GM18507 (cell line): ENCODE data around the gene MLN.

Experiments used
- DNase-seq: peaks from one replicate; pipeline ENCODE4 v3.0.0; 2011; ENCODE audit warnings: low read depth; ENCODE audit not compliant: insufficient read length; ENCODE audit errors: extremely low spot score
- FAIRE-seq: peaks from 2 replicates; lab custom pipeline; 2011; peaks lifted over from hg19 to GRCh38; lab: Jason Lieb, UNC

Gene MLN

DNA sequence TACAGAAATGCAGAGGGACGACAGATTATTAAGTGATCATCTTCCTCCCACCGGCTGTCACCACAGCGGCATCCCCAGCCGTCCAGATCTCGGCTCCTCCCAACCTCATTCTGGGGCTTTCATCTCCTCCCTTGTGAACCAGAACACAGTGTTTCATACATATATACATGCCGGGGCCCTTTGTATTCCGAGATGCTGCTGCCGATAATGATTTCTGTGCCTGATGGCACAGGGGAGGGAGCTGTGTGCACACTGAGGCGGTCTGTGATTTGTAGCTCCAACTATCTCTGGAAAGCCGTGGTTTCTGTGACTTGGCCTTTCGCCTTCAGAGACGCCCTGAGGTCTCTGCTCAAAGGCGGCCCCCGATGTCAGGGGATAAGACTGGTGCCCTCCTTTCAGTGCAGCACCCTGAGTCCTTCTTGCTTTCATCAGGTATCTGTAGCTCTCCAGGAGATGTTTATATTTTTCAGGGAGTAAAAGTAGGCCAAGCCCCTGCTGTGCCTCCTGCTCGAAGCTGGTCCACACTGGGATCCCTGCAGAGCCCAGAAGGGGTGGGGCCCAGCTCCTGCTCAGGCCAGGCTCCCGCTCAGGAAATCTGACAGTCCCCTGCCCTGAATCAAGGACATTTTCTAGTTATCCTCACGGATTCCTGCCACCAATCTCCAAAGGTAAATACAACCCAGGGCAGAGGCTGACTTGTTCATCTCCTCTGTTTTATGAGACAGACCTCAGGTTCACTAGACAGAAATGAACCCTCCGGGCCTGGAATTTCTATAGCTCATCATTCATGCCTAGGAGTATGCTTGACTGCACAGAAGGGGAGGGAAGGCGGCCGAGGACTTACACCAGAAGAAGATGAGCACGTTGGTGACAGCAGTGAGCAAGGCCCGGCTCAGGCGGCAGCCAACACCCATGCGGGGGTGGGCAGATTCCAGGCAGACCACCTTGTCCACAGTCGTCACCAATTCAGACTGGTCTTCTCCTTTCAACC, 26.1 kb downstream of the MLN start:
- DNase-seq: no peak
- FAIRE-seq: no peak

DNA sequence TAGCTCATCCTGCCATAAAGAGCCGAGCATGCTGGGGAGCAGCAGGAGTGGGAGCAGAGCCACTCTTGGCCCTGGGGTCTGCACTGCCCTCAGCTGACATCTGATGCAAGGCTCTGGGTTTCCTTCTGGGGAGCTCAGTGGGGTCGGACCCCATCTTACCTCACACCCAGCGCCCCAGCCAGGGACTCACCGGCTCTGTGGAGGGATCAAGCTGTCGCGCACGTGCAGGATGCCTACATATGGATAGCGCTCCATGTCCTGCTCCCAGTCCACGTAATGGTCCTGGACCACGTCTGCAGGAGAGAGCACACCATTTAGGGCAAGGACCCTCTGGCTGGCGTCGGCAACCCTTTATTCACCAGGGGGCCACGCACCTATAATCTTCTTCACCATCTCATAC, 27.0 kb downstream of the MLN start:
- FAIRE-seq (no peak), DNase-seq (no peak)

DNA sequence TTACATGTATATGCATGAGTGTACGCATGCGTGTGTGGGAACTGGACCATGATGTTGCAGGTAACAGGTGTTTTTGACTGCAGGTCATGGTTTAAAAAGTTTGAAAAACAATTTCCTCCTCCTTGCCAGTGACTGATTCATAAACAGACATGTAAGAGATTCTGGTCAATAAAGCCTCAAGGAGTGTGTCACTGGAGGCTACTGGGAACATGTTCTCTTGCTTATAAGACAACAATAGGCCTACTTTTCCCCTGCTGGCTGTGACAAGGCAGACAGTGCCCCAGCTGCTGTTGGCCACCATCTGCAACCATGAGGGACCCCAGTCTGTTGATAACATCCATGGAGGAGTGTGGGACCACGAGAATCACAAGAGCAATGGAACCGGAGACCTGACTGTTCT, 27.6 kb downstream of the MLN start:
- no peak for DNase-seq
- no peak for FAIRE-seq

DNA sequence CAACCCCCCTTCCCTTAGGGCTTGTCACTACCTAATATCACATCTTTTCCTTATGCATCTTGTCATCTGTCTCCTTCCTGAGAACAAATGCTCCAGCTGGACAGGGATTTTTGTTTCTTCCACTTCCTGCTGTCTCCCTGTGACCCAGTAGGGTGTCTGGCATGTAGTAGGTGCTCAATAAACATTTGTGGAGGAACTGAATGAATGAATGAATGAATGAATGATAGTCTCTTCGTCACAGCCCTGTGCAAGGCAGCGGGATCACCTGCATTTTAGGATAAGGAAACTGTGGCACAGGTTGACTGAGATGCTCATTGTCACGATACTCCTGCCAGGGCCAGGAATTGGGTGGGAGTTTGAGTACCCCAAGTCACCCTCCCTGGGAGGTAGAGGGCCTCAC, 29.0 kb downstream of the MLN start:
- FAIRE-seq (no peak), DNase-seq (no peak)

DNA sequence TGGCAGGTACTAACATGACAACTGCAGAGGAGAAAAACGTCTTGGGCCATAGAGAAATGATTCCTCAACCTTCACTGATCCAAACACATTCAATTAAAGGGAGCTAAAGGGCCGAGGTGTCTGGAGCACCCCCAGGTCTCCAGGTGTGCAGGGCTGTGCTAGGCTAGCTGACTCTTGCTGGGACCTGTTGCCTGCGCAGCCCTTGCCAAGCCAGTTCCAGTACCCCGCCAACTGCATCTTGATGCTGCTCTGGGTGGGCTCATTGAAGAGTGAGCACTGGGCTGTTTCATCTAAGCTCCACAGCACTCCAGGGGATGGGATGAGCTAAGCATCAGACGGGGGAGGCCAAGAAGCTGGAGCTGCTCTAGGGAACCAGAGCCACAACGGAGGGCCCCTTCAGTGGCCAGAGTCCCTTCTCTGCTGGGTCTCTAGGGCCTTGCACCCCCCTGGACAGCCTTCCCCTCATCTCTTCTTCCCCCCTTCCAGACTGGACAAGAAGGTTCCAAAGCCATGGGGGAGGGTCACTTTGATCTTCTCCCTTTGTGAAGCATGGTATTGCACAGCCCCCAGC, 30.8 kb downstream of the MLN start:
- DNase-seq: no peak
- no peak for FAIRE-seq

DNA sequence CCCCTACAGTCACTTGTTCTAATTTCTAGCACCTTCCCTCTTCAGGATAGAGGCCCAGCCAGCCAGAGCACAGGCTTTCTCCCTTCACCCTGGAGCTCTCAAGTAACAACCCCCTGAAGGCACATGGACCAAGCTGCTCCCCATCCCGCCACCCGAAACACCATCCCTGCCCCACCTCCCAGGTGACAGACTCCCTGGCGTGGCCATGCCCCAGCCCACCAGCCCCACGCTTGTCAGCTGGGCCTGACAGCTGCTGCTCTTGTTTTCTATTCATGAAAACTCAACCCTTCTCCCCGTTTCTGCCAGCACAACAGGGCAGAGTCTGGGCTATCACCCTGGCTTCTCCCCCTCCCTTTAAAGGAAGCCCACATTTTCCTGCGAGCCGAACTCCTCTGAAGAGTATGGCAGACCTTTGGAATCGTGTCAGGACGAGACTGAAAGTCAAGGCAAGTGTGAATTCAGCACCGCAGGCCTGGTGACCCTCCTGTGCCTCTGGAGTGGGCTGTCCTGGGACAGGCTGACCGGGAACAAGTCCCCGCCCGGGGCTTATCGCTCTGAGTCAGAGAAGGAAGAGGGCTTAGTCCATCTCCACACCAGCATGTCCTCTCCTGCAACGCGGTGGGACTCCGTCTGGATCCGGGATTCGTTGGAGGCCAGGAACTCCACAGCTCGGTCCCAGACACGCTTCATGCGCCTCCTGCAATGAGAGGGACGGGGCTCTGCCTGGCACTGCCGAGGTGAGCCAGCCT, 31.5 kb downstream of the MLN start:
- DNase-seq: no peak
- no peak for FAIRE-seq

DNA sequence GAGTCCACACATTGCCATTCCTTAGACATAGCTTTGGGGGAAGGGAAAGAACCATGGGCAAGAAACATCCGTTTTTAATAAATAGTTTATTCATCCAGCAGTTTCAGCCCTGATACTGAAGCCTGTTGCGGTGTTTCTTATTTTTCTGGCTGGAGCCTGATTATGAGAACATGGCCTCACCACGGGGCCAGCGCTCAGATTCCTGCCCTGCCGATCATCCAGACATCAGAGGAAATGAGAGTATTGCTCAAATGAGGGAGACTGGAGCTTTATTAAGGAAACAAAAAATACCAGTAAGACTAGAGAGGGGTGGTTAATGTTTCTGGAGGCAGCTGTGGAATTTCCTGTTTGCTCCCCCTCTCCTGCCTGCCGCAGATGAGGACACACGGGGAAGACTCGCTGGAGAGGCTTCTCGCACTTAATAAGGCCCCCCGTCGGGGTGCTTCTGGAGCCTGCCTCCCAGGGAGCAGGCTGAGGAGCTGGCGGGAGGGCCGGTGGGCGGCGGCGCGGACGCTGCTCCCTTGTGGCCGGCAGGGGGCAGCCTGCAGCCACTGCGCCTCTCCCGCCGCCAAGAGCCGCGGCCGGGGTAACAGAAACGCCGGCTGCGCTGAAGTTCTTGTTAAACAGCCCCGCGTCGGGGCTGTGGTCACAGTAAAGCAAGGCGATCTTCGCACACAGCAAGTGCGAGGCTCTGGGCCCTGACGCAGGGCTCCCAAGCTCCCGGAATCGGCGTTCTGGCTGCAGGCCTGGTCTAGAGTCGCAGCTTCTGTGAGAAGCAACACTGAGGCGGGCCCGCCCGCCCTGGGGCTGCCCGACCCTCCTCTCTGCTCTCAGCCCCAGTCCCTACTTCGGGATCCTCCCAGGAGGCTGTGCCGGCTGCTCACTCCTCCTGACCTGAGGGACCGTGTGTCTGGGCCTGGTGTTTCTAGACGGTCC, 32.4 kb downstream of the MLN start:
- FAIRE-seq (peak; percentile 12), DNase-seq (peak; percentile 57)

DNA sequence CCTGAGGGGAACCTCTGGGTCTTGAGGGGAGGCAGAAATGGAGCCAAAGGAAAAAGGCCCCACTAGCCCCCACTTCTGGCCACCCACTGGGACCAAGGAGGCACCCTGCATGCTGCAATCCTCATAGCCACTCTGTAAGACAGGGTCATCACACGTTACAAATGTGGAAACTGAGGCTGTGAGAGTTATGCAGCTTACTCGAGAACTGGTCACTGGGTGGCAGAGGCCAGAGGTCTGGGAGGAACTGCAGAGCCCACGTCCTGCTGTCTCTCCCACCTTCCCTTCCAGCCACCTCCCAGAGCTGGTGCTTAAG, 33.0 kb downstream of the MLN start:
- no peak for FAIRE-seq
- no peak for DNase-seq

DNA sequence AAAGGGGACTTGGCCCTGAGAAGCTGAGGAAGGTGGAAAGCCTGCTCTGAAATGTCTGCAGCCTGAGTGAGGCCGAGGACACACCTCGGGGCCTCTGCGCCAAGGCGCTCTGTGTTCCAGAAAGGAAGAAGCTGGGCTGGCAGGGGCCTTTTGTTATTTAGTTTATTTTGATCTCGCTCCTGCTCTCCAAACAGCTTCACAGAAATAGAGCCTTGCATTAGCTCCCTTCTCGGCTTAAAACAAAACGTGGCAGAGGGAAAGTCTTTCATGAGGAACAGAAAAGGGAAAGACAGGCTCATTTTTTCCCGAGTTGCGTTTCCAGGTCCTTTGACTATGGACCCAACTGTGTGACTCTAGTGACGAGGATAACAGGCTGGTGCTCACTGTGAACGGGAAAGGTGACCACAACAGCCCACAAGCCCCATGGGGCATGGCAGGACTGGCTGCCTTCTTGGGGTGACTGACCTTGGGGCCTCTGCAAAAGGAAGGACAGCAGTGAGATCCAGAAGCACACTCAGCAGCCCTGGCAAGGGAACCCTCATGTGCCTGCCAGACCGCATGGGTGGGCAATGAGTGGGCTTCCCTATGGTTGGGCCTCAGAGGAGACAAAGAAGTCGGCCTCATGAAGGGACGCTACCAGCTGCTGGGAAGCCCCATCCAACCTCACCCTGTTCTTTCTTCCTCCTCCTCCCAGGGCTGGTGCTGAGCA, 33.5 kb downstream of the MLN start:
- no peak for FAIRE-seq
- no peak for DNase-seq

DNA sequence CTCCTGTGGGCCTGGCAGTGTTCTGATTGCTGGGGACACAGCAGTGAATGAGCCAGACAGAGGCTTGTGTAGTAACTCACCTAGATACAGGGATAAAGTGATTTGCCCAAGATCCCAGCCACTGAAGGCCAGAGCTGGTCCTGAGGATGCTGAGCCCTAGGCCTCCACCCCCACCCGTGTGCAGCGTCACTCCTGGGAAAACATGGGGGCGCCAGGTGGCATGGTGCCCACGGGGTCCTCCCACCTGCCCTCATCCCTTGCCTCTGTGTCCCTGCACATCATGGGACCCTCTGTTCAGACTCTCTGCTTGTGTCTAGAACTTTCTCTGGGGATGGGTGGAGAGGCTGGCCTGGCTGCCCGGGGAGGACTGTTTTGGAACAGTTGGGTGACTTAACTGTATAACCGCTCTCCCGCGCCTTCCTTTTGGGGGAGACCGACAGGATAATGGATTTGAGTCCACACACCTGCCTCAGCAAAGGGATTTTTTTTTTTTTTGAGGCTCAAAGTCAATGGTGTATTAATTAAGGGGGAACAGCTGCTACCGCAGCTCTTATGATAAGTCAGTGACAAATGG, 34.5 kb downstream of the MLN start:
- no peak for DNase-seq

DNA sequence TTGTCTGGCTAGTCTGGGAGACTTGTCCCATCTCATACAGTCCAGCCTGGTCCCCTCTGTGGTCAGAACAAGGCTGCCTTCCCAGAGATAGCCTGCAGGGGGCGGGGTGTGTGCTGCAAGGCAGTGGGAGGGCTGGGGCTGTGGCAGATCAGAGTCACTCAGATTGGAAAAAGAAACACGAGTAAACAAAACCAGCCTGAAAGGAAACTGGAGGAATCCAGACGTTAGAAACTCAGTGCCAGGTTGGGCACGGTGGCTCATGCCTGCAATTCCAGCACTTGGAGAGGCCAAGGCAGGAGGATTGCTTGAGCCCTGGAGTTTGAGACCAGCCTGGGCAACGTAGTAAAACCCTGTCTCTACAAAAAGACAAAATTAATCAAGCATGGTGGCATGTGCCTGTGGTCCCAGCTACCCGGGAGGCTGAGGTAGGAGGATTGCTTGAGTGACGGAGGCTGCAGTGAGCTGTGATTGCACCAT, 35.1 kb downstream of the MLN start:
- FAIRE-seq (peak; percentile 70), DNase-seq (peak; percentile 52)

More for the DNA sequence above, 34.5 kb downstream of the MLN start:
- FAIRE-seq: no peak

DNA sequence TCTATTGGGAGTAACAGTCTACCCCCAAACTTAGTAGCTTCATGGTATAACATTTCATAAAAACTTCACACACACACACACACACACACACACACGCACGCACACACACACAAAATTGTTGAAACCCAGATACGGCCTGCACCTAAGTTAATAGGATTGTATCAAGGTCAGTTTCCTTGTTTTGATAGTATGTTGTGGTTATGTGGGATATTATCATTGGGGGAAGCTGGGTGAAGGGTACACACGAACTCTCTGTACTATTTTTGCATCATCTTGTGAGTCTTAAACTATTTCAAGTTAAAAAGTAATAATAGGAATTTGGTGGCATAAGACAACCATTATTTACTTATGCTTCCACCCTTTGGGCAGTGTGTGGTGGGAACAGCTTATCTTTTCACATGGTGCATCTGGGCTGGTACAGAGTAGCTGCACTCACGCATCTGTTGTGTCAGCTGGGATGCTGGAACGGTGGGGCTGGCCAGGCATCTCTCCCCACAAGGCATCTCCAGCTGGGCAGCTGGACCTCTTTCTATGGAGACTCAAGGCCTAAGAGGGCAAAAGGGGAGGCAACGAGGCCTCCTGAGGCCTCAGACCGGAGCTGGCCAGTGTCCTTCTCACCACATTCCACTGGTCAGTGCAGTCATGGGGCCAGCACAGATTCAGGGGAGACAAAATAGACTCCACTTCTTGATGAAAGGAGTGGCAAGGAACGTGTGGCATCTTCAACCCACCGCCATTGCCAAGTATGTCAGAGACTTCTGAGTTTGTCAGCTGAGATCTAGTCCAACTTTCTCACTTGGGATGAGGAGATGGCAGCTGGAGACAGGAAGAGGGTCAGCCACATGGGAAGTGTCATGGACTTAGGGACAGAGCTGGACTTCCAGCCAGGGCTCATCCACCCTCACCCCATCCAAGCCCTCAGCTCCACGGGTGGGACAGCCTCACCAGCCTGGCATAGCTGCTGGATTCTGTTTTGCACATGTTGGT, 36.6 kb downstream of the MLN start:
- no peak for DNase-seq
- FAIRE-seq: no peak

DNA sequence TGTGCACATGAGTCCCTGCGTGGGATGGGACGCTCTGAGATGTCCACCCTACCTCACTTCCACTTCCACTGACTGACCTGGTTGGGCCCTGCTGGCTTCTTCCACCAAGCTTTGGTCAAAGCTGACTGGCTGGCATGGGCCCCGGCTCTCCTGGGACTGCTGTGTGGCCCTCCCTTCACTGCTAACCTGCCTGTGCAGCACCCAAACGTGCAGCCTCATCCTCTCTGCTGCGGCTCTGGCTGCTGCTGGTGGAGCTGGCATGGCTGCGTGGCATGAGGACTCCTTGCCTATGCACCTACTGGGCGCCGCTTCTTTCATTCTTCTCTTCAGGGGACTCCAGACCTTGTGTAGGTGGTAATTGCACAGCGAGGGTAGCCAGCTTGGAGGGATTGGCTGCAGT, 38.4 kb downstream of the MLN start:
- FAIRE-seq: no peak
- no peak for DNase-seq

DNA sequence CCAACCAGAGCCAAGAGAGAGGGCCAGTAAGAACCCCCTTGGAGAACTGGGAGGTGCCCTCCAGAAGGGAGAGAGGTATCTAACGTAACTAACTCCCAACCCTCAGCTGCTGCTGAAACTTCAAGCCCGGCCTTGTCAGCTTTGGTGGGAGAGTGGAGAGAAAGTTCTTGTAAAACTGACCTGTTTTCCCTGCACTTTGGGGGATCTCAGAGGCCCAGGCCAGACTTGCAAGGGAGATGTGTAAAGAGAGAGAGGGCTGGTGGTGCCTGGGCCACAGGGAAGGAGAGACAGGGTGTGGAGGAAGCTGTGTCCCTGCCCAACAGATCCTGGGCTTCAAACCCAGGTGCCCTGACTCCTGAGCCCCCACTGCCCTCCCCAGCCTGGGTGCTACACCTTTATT, 39.8 kb downstream of the MLN start:
- no peak for DNase-seq
- FAIRE-seq: no peak

DNA sequence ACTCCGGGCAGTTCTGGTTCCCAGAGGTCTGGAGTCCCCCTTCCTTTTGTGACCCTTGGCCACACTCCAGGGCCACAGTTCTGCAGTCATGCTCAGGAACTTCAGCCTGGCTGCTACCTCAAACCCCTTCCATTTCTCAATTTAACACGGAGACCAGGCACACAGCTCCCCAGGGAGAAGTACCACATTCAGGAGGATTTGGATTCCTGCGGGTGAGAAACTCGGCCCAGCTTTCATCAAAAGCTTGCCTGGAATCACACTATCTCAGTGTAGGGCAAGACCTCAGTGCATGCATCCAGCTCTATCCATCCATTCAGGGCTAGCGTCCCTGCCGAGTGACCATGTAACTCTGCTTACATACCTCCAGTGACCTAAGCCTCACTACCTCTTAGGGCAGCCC, 40.3 kb downstream of the MLN start:
- DNase-seq (no peak), FAIRE-seq (no peak)

DNA sequence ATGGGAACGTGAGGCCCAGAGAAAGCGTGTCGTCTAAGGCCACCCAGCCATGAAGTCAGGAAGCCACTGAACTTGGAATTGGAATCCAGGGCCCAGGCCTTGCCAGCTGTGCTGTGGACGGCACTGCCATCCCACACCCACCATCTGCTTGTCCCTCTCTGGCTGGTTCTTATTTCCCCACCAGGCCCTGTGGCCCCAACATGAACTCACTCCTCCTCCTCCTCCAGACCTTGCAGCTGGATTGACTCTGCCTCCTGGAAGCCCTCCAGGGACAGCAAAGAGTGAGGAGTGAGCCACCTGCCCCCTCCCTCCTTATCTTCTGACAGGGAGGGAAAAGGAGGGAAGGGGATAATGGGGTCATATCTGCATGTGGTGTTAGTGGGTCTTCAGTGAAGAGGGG, 41.1 kb downstream of the MLN start:
- DNase-seq: no peak
- no peak for FAIRE-seq

DNA sequence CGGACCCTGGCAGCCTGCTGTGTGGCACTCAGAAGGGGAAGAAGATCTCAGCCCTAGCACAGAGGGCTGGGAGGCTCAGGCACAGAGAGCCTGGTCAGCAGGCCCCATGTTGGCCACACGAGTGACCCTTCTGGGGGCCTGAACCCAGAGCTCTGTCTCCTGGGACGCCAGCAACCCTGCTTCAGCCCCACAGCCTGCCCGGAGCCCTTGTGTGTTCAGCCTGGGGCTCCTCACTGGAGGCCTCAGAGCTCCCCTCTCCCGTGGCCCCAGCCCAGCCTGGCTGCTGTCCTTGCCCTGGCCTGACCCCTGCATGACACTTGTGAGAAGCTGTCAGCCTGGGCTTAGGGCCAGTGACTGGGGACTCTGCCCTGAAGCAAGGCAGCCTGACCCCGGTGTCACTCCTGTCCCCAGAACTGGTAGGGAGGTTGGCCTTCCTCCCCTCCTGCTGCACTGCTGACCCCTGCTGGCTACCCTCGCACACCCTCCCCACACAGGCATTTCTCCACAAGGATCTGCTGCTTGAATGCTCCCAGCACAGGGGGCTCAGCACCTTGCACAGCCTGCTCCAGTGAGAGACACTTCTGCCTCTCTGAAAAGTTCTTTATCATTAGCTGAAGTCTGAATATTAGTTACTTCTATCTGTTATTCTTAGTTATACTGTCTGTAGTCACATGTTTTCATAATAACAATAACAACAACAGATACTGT, 41.7 kb downstream of the MLN start:
- FAIRE-seq: peak; percentile 50
- DNase-seq: no peak
